Breast epithelium (tissue), 3 donors: ENCODE results near the gene SERINC5.

ENCODE experiments used
- POLR2A ChIP-seq: fragments of 450-650 bp; IDR thresholded peaks from one replicate; pipeline ENCODE4 v1.6.1; 2016; ENCODE audit warnings: antibody characterized with exemption, mild to moderate bottlenecking, moderate library complexity
- POLR2AphosphoS5 ChIP-seq, 3 donors: sonication (generic); formaldehyde crosslinking; IDR thresholded peaks; one replicate each; pipeline ENCODE4 v1.6.1; 2017; ENCODE audit warnings: antibody characterized with exemption in 3 of 3
- TF ChIP-seq, protein P1 (sequence below), 3 donors: fragments of 450-650 bp; IDR thresholded peaks; one replicate each; pipeline ENCODE4 v1.5.1; 2016 to 2017; ENCODE audit warnings: antibody characterized with exemption in 3 of 3, mild to moderate bottlenecking in 3 of 3, moderate library complexity in 3 of 3

DNA sequence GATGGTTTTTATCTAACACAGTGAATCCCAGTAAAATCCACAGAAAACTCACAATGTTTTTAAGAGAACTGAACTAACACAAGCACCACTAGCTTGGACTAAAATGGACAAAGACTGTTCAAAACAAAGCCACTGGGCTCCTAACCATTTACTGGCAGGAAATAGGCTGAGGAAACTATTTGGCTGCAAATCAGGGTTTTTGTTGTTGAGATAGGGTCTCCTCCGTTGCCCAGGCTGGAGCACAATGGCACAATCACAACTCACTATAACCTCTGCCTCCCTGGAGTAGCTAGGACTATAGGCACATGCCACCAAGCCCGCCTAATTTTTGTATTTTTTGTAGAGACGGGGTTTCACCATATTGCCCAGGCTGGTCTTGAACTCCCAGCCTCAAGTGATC lies 121.0 kb downstream of the SERINC5 start:
- TF ChIP-seq, protein P1, sequence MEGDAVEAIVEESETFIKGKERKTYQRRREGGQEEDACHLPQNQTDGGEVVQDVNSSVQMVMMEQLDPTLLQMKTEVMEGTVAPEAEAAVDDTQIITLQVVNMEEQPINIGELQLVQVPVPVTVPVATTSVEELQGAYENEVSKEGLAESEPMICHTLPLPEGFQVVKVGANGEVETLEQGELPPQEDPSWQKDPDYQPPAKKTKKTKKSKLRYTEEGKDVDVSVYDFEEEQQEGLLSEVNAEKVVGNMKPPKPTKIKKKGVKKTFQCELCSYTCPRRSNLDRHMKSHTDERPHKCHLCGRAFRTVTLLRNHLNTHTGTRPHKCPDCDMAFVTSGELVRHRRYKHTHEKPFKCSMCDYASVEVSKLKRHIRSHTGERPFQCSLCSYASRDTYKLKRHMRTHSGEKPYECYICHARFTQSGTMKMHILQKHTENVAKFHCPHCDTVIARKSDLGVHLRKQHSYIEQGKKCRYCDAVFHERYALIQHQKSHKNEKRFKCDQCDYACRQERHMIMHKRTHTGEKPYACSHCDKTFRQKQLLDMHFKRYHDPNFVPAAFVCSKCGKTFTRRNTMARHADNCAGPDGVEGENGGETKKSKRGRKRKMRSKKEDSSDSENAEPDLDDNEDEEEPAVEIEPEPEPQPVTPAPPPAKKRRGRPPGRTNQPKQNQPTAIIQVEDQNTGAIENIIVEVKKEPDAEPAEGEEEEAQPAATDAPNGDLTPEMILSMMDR (IDR thresholded peaks at IDR 0.05): no peak
- TF ChIP-seq POLR2A (no peak), POLR2AphosphoS5 (IDR thresholded peaks at IDR 0.05) (no peak)
